Liver (tissue), 3 donors: ENCODE results near the gene MRPS18A.

Experiments used
- CTCF ChIP-seq: fragments of 150-350 bp; IDR thresholded peaks from 2 replicates; pipeline ENCODE4 v1.5.1; 2017; ENCODE audit warnings: improper control_type of control experiment, low read depth, low read length; ENCODE audit not compliant: missing input control
- FOXA1 ChIP-seq: IDR thresholded peaks from 2 replicates; pipeline ENCODE4 v1.6.1; 2016; ENCODE audit warnings: antibody characterized with exemption
- GABPA ChIP-seq, 2 donors: IDR thresholded peaks in 1 of 2; conservative IDR thresholded peaks in 1 of 2; 2 replicates each; pipeline ENCODE4 v1.6.1; 2016; ENCODE audit warnings: antibody characterized with exemption in 2 of 2, mild to moderate bottlenecking in 1 of 2, moderate library complexity in 1 of 2
- JUND ChIP-seq, 2 donors: IDR thresholded peaks; 2 replicates each; pipeline ENCODE4 v1.6.1; 2016; ENCODE audit warnings: antibody characterized with exemption in 2 of 2
- MAX ChIP-seq: IDR thresholded peaks from 2 replicates; pipeline ENCODE4 v1.6.1; 2016; ENCODE audit warnings: antibody characterized with exemption
- REST ChIP-seq: IDR thresholded peaks from 2 replicates; pipeline ENCODE4 v1.6.1; 2016; ENCODE audit warnings: antibody characterized with exemption, mild to moderate bottlenecking
- RXRA ChIP-seq, 2 donors: IDR thresholded peaks; 2 replicates each; pipeline ENCODE4 v1.6.1; 2017 to 2018; ENCODE audit warnings: antibody characterized with exemption in 2 of 2, mild to moderate bottlenecking in 1 of 2
- YY1 ChIP-seq: IDR thresholded peaks from 2 replicates; pipeline ENCODE4 v1.6.1; 2016; ENCODE audit warnings: antibody characterized with exemption, mild to moderate bottlenecking
- donor health status: healthy.
- donor health status: healthy.

GRCh38 chr6:43669050-43669921 is 18.3 kb downstream of the MRPS18A start:
- no peak for TF ChIP-seq REST
- TF ChIP-seq CTCF: no peak
- no peak for TF ChIP-seq JUND (IDR thresholded peaks at IDR 0.05)
- TF ChIP-seq MAX: no peak
- TF ChIP-seq RXRA (IDR thresholded peaks at IDR 0.05): no peak
- TF ChIP-seq GABPA (IDR thresholded peaks at IDR 0.05 in 1 of 2, conservative IDR thresholded peaks at IDR 0.05 in 1 of 2): no peak
- no peak for TF ChIP-seq YY1
- no peak for TF ChIP-seq FOXA1
